ENCODE measurements around the gene FA2H. TPM values are rescaled to one million over a fixed set of nuclear protein-coding genes. Genes with fewer than 3 reads are reported as not detected.
"Not testable (repeated sequence)": the region's sequence is repeated elsewhere in the genome, so short reads cannot be mapped to it uniquely, and the experiment has no call there.

The FA2H gene
- total RNA-seq = 1 to 10 TPM in 2 of 8 experiments, under 1 TPM in 3, not detected in 3; 0.52 to 3.3 (median 0.92) TPM

- Histone ChIP-seq H3K27ac (no peak within 1 kb of the TSS), H3K4me3 (peak within 1 kb of the TSS; percentile 41 to 49 (median 44)), H3K4me1 (replicated peaks in 1 of 2) (peaks cover 0 to 3% of the 10 kb centered on the region in 2 donors)
- WGBS, 10 experiments = 0 to 19% (median 1%) methylated on average over 1 to 12 of the region's 94 CpGs; no CpG with 5 or more reads in 4 of the 10 experiments
- ATAC-seq (replicated peaks in 6 of 8) = peak; percentile 95 to 99 (median 98)
- in situ Hi-C loops (cut with MboI; ENCODE audit: low pct_unique_long_range_greater_than_20kb in 2 of 9, low sequenced_read_pairs in 9 of 9, unreplicated experiment in 9 of 9) = no loop called here
These were observed at the start of gene FA2H for GRCh38 chr16:74774223-74775139. FA2H (minus strand) TSS chr16:74774820; CDS start chr16:74774755, 65 bp downstream.

GRCh38 chr16:74817851-74818250 lies 43.2 kb upstream of the FA2H start:
- Histone ChIP-seq H3K4me3 (no peak overlapping the region), H3K27ac (no peak overlapping the region), H3K4me1 (replicated peaks in 1 of 2) (no peaks in the 10 kb centered on the region)
- in situ Hi-C loops (cut with MboI; ENCODE audit: low pct_unique_long_range_greater_than_20kb in 2 of 9, low sequenced_read_pairs in 9 of 9, unreplicated experiment in 9 of 9) = no loop called here
- ATAC-seq (replicated peaks in 6 of 8) = no peak
- WGBS, 10 experiments = 13 to 100% (median 82%) methylated on average over 1 to 5 of the region's 7 CpGs; no CpG with 5 or more reads in 2 of the 10 experiments

GRCh38 chr16:74813109-74813641 lies 38.6 kb upstream of the FA2H start:
- in situ Hi-C loops (cut with MboI; ENCODE audit: low pct_unique_long_range_greater_than_20kb in 2 of 9, low sequenced_read_pairs in 9 of 9, unreplicated experiment in 9 of 9) = no loop called here
- peak; percentile 97 to 100 (median 100) for ATAC-seq (replicated peaks in 6 of 8)
- Histone ChIP-seq H3K4me3 (no peak overlapping the region), H3K4me1 (replicated peaks in 1 of 2) (no peaks in the 10 kb centered on the region), H3K27ac (no peak overlapping the region)
- WGBS, 10 experiments = 0 to 73% (median 23%) methylated on average over 1 to 17 of the region's 25 CpGs; no CpG with 5 or more reads in 4 of the 10 experiments

GRCh38 chr16:74811911-74812310 lies 37.3 kb upstream of the FA2H start:
- 0 to 67% (median 22%) methylated on average over 1 to 2 of the region's 2 CpGs; no CpG with 5 or more reads in 4 of the 10 experiments for WGBS, 10 experiments
- ATAC-seq (replicated peaks in 6 of 8) = no peak
- H3K4me1 ChIP-seq (replicated peaks in 1 of 2) = no peaks in the 10 kb centered on the region
- H3K4me3 ChIP-seq = no peak overlapping the region
- in situ Hi-C loops (cut with MboI; ENCODE audit: low pct_unique_long_range_greater_than_20kb in 2 of 9, low sequenced_read_pairs in 9 of 9, unreplicated experiment in 9 of 9) = no loop called here
- H3K27ac ChIP-seq = no peak overlapping the region

GRCh38 chr16:74811216-74811615 lies 36.6 kb upstream of the FA2H start:
- H3K4me1 ChIP-seq (replicated peaks in 1 of 2); H3K27ac ChIP-seq; in situ Hi-C loops (cut with MboI; ENCODE audit: low pct_unique_long_range_greater_than_20kb in 2 of 9, low sequenced_read_pairs in 9 of 9, unreplicated experiment in 9 of 9); ATAC-seq (replicated peaks in 6 of 8); H3K4me3 ChIP-seq: not testable (repeated sequence)
- 55 to 100% (median 75%) methylated on average over 1 of the region's 1 CpG; no CpG with 5 or more reads in 5 of the 10 experiments for WGBS, 10 experiments

GRCh38 chr16:74807052-74807646 lies 32.5 kb upstream of the FA2H start:
- in situ Hi-C loops (cut with MboI; ENCODE audit: low pct_unique_long_range_greater_than_20kb in 2 of 9, low sequenced_read_pairs in 9 of 9, unreplicated experiment in 9 of 9) = no loop called here
- ATAC-seq (replicated peaks in 6 of 8) = no peak
- Histone ChIP-seq H3K4me3 (no peak overlapping the region), H3K27ac (no peak overlapping the region), H3K4me1 (replicated peaks in 1 of 2) (no peaks in the 10 kb centered on the region)
- WGBS, 10 experiments = 43 to 83% (median 67%) methylated on average over 1 to 3 of the region's 7 CpGs; no CpG with 5 or more reads in 3 of the 10 experiments

GRCh38 chr16:74800216-74800871 lies 25.7 kb upstream of the FA2H start:
- Histone ChIP-seq H3K4me1 (replicated peaks in 1 of 2) (no peaks in the 10 kb centered on the region), H3K27ac (no peak overlapping the region), H3K4me3 (no peak overlapping the region)
- ATAC-seq (replicated peaks in 6 of 8) = no peak
- WGBS, 10 experiments = 33 to 100% (median 93%) methylated on average over 1 of the region's 2 CpGs; no CpG with 5 or more reads in 2 of the 10 experiments
- in situ Hi-C loops (cut with MboI; ENCODE audit: low pct_unique_long_range_greater_than_20kb in 2 of 9, low sequenced_read_pairs in 9 of 9, unreplicated experiment in 9 of 9) = no loop called here

- ATAC-seq (replicated peaks in 6 of 8) = no peak
These were observed 22.8 kb upstream of the FA2H start for GRCh38 chr16:74797414-74797813.

GRCh38 chr16:74795104-74795503 lies 20.5 kb upstream of the FA2H start:
- Histone ChIP-seq H3K4me3 (no peak overlapping the region), H3K4me1 (replicated peaks in 1 of 2) (no peaks in the 10 kb centered on the region), H3K27ac (no peak overlapping the region)
- ATAC-seq (replicated peaks in 6 of 8) = no peak
- in situ Hi-C loops (cut with MboI; ENCODE audit: low pct_unique_long_range_greater_than_20kb in 2 of 9, low sequenced_read_pairs in 9 of 9, unreplicated experiment in 9 of 9) = no loop called here
- 0 to 82% (median 51%) methylated on average over 1 to 2 of the region's 2 CpGs; no CpG with 5 or more reads in 1 of the 10 experiments for WGBS, 10 experiments

More at GRCh38 chr16:74797414-74797813, 22.8 kb upstream of the FA2H start:
- Histone ChIP-seq H3K4me3 (no peak overlapping the region), H3K4me1 (replicated peaks in 1 of 2) (no peaks in the 10 kb centered on the region), H3K27ac (no peak overlapping the region)
- in situ Hi-C loops (cut with MboI; ENCODE audit: low pct_unique_long_range_greater_than_20kb in 2 of 9, low sequenced_read_pairs in 9 of 9, unreplicated experiment in 9 of 9) = no loop called here
- 20 to 100% (median 60%) methylated on average over 1 of the region's 1 CpG; no CpG with 5 or more reads in 3 of the 10 experiments for WGBS, 10 experiments

GRCh38 chr16:74794668-74795067 lies 20.0 kb upstream of the FA2H start:
- 0 to 100% (median 8%) methylated on average over 1 to 2 of the region's 2 CpGs; no CpG with 5 or more reads in 3 of the 10 experiments for WGBS, 10 experiments
- in situ Hi-C loops (cut with MboI; ENCODE audit: low pct_unique_long_range_greater_than_20kb in 2 of 9, low sequenced_read_pairs in 9 of 9, unreplicated experiment in 9 of 9) = no loop called here
- no peak overlapping the region for H3K27ac ChIP-seq

GRCh38 chr16:74793571-74793970 lies 19.0 kb upstream of the FA2H start:
- Histone ChIP-seq H3K4me3 (no peak overlapping the region), H3K27ac (no peak overlapping the region), H3K4me1 (replicated peaks in 1 of 2) (no peaks in the 10 kb centered on the region)
- in situ Hi-C loops (cut with MboI; ENCODE audit: low pct_unique_long_range_greater_than_20kb in 2 of 9, low sequenced_read_pairs in 9 of 9, unreplicated experiment in 9 of 9) = no loop called here
- no peak for ATAC-seq (replicated peaks in 6 of 8)
- 50 to 80% (median 63%) methylated on average over 1 to 2 of the region's 2 CpGs; no CpG with 5 or more reads in 5 of the 10 experiments for WGBS, 10 experiments

More at GRCh38 chr16:74794668-74795067, 20.0 kb upstream of the FA2H start:
- Histone ChIP-seq H3K4me1 (replicated peaks in 1 of 2) (no peaks in the 10 kb centered on the region), H3K4me3 (no peak overlapping the region)
- ATAC-seq (replicated peaks in 6 of 8) = peak in 3 of 8 experiments; percentile 51 to 91 (median 68)

GRCh38 chr16:74792225-74792624 lies 17.6 kb upstream of the FA2H start:
- 0 to 100% (median 69%) methylated on average over 1 of the region's 1 CpG; no CpG with 5 or more reads in 2 of the 10 experiments for WGBS, 10 experiments
- in situ Hi-C loops (cut with MboI; ENCODE audit: low pct_unique_long_range_greater_than_20kb in 2 of 9, low sequenced_read_pairs in 9 of 9, unreplicated experiment in 9 of 9) = no loop called here
- H3K4me3 ChIP-seq = no peak overlapping the region
- H3K27ac ChIP-seq = no peak overlapping the region
- no peak for ATAC-seq (replicated peaks in 6 of 8)
- no peaks in the 10 kb centered on the region for H3K4me1 ChIP-seq (replicated peaks in 1 of 2)

Measured in motor neuron (in vitro differentiated cells).